Nephron progenitor cell (in vitro differentiated cells): Measurements from ENCODE around the gene APMAP.

Experiments
- DNase-seq: peaks from one replicate; pipeline ENCODE4 v3.0.0; 2021
- H3K27ac Mint-ChIP-seq: 2 replicates; pipeline ENCODE4 v1.8.0; 2021; ENCODE audit warnings: mild to moderate bottlenecking, moderate library complexity, mixed read lengths
- H3K27me3 Mint-ChIP-seq: 2 replicates; pipeline ENCODE4 v1.8.0; 2021; ENCODE audit warnings: mild to moderate bottlenecking, low read depth, mixed read lengths; ENCODE audit not compliant: poor library complexity
- H3K36me3 Mint-ChIP-seq: 2 replicates; pipeline ENCODE4 v1.8.0; 2021; ENCODE audit warnings: low read depth, mixed read lengths
- H3K4me1 Mint-ChIP-seq: 2 replicates; pipeline ENCODE4 v1.8.0; 2021; ENCODE audit warnings: mixed read lengths
- H3K4me3 Mint-ChIP-seq: 2 replicates; pipeline ENCODE4 v1.8.0; 2021; ENCODE audit warnings: mild to moderate bottlenecking, moderate library complexity, mixed read lengths
- H3K9me3 Mint-ChIP-seq: 2 replicates; pipeline ENCODE4 v1.8.0; 2021; ENCODE audit warnings: mild to moderate bottlenecking, moderate library complexity, mixed read lengths
- TF ChIP-seq, protein P1 (sequence below): fragments of 200-600 bp; sonication (generic); IDR thresholded peaks from 2 replicates; pipeline ENCODE4 v1.5.0; 2021; ENCODE audit warnings: antibody characterized with exemption

The APMAP gene

GRCh38 chr20:24972341-24972740 is 20.2 kb downstream of the APMAP start:
- peaks cover 88% of the 10 kb centered on the region for H3K36me3 Mint-ChIP-seq

GRCh38 chr20:24971376-24972101 is 21.0 kb downstream of the APMAP start:
- H3K27me3 Mint-ChIP-seq = no peaks in the 10 kb centered on the region
- H3K9me3 Mint-ChIP-seq = peaks cover 27% of the 10 kb centered on the region
- H3K4me1 Mint-ChIP-seq = peaks cover 19% of the 10 kb centered on the region
- TF ChIP-seq, protein P1, sequence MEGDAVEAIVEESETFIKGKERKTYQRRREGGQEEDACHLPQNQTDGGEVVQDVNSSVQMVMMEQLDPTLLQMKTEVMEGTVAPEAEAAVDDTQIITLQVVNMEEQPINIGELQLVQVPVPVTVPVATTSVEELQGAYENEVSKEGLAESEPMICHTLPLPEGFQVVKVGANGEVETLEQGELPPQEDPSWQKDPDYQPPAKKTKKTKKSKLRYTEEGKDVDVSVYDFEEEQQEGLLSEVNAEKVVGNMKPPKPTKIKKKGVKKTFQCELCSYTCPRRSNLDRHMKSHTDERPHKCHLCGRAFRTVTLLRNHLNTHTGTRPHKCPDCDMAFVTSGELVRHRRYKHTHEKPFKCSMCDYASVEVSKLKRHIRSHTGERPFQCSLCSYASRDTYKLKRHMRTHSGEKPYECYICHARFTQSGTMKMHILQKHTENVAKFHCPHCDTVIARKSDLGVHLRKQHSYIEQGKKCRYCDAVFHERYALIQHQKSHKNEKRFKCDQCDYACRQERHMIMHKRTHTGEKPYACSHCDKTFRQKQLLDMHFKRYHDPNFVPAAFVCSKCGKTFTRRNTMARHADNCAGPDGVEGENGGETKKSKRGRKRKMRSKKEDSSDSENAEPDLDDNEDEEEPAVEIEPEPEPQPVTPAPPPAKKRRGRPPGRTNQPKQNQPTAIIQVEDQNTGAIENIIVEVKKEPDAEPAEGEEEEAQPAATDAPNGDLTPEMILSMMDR = no peak
- no peak overlapping the region for H3K27ac Mint-ChIP-seq
- no peak for DNase-seq
- H3K4me3 Mint-ChIP-seq = no peak overlapping the region
- H3K36me3 Mint-ChIP-seq = peaks cover 83% of the 10 kb centered on the region

More at GRCh38 chr20:24972341-24972740, 20.2 kb downstream of the APMAP start:
- peaks cover 35% of the 10 kb centered on the region for H3K9me3 Mint-ChIP-seq
- peaks cover 19% of the 10 kb centered on the region for H3K4me1 Mint-ChIP-seq
- no peaks in the 10 kb centered on the region for H3K27me3 Mint-ChIP-seq
- TF ChIP-seq, protein P1 = no peak
- no peak for DNase-seq
- no peak overlapping the region for H3K27ac Mint-ChIP-seq
- no peak overlapping the region for H3K4me3 Mint-ChIP-seq

DNA sequence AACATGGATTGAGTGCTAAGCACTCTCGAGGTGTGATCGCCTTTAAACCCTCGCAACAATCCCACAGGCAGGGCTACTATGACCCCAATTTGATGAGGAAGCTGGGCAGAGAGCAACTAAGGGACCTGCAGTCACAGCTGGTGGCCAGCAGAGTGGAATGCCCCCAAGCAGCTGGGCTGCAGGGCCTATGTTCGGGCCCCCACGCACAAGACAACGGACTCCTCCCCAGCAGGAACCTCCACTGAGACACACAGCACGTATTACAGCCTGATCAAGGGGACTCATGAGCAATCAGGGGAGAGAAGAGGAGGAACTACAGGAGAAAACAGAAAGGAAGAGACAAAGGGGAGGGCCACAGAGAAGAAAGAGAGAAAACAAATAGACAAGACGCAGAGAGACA is 21.8 kb downstream of the APMAP start:
- TF ChIP-seq, protein P1 = no peak
- peaks cover 19% of the 10 kb centered on the region for H3K4me1 Mint-ChIP-seq
- peak overlapping the region; percentile 36 for H3K4me3 Mint-ChIP-seq
- no peaks in the 10 kb centered on the region for H3K27me3 Mint-ChIP-seq
- H3K27ac Mint-ChIP-seq = peak overlapping the region; percentile 78
- H3K9me3 Mint-ChIP-seq = peaks cover 19% of the 10 kb centered on the region
- peaks cover 82% of the 10 kb centered on the region for H3K36me3 Mint-ChIP-seq
- DNase-seq = no peak

DNA sequence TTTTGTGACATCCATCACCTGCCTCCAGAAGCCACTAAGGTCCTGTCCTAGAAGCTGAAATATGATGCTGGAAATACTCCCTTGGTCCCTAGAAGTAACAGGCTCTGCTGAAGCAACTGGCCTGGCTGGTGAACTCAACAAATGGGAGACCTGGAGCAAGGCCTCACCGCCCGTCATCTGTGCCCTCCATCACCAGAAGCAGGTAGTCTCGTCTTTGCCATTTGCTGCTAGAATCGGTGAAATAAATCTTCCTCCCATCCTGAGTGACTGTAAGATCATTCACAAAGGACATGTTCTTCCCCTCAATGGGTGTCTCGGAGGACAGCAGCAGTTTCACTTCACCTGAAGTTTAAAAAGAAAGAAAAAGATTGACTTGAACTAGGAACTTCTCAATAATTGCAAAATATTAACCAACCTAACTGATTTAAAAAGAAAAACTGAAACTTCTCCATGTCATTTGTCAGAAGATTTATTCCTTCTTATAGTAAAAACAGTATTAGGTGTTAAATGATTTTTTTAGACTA is 22.5 kb downstream of the APMAP start:
- Mint-ChIP-seq H3K4me3 (no peak overlapping the region), H3K27ac (no peak overlapping the region), H3K4me1 (peaks cover 19% of the 10 kb centered on the region), H3K9me3 (peaks cover 13% of the 10 kb centered on the region), H3K36me3 (peaks cover 80% of the 10 kb centered on the region), H3K27me3 (no peaks in the 10 kb centered on the region)
- no peak for DNase-seq
- TF ChIP-seq, protein P1 = no peak

GRCh38 chr20:24969186-24970029 is 23.1 kb downstream of the APMAP start:
- H3K4me1 Mint-ChIP-seq = peaks cover 19% of the 10 kb centered on the region
- TF ChIP-seq, protein P1 = no peak
- peaks cover 7% of the 10 kb centered on the region for H3K9me3 Mint-ChIP-seq
- H3K36me3 Mint-ChIP-seq = peaks cover 79% of the 10 kb centered on the region
- no peak overlapping the region for H3K4me3 Mint-ChIP-seq
- no peaks in the 10 kb centered on the region for H3K27me3 Mint-ChIP-seq
- DNase-seq = no peak
- no peak overlapping the region for H3K27ac Mint-ChIP-seq
